H1 (cell line): ENCODE data around the gene MACROD1. TPM values are rescaled to one million over a fixed set of nuclear protein-coding genes. Genes with fewer than 3 reads are reported as not detected.
A peak's percentile ranks its signal among the peaks of the same experiment; 100 is the strongest.

Source experiments
- ASH2L ChIP-seq: fragments of 200-600, 300-600 bp; sonication (generic); IDR thresholded peaks from one replicate; pipeline ENCODE4 v1.7.1; 2017; ENCODE audit warnings: low read length
- BACH1 ChIP-seq: IDR thresholded peaks from 2 replicates; pipeline ENCODE4 v1.6.1; 2012; ENCODE audit warnings: low read length, improper control_type of control experiment
- BCL11A ChIP-seq, 2 experiments: IDR thresholded peaks; one replicate each; pipeline ENCODE4 v1.6.1; 2011; ENCODE audit warnings: low read depth in 2 of 2, low read length in 2 of 2, mild to moderate bottlenecking in 2 of 2
- CBX8 ChIP-seq: fragments of 300-800, 300-1000 bp; sonication (generic); IDR thresholded peaks from 2 replicates; pipeline ENCODE4 v1.7.1; 2016; ENCODE audit warnings: low read depth, low read length, borderline replicate concordance
- CHD1 ChIP-seq: IDR thresholded peaks from 2 replicates; pipeline ENCODE4 v1.6.1; 2012; ENCODE audit warnings: low read depth, low read length, improper control_type of control experiment
- FOSL1 ChIP-seq: IDR thresholded peaks from 2 replicates; pipeline ENCODE4 v1.6.1; 2011; ENCODE audit warnings: mild to moderate bottlenecking, low read depth, low read length, moderate library complexity; ENCODE audit not compliant: insufficient read depth
- GABPA ChIP-seq: IDR thresholded peaks from 2 replicates; pipeline ENCODE4 v1.6.1; 2011; ENCODE audit warnings: mild to moderate bottlenecking, low read length, moderate library complexity, borderline replicate concordance; ENCODE audit not compliant: insufficient read depth
- HDAC2 ChIP-seq, 2 experiments: fragments of 300-600 bp in 1 of 2; sonication (generic) in 1 of 2; IDR thresholded peaks; 2 replicates each; pipeline ENCODE4 v1.6.1; 2011 to 2012; ENCODE audit warnings: low read depth in 2 of 2, low read length in 2 of 2, mild to moderate bottlenecking in 2 of 2, moderate library complexity in 2 of 2, borderline replicate concordance in 1 of 2, inconsistent platforms in 1 of 2
- JUND ChIP-seq: IDR thresholded peaks from 2 replicates; pipeline ENCODE4 v1.6.1; 2011; ENCODE audit warnings: mild to moderate bottlenecking, improper control_type of control experiment, low read length
- NRF1 ChIP-seq: IDR thresholded peaks from 2 replicates; pipeline ENCODE4 v1.6.1; 2011; ENCODE audit warnings: mild to moderate bottlenecking, low read depth, low read length, improper control_type of control experiment
- POU5F1 ChIP-seq: IDR thresholded peaks from 2 replicates; pipeline ENCODE4 v1.6.1; 2011; ENCODE audit warnings: low read depth, mild to moderate bottlenecking, low read length, moderate library complexity
- RAD21 ChIP-seq, 2 experiments: IDR thresholded peaks in 1 of 2; conservative IDR thresholded peaks in 1 of 2; 2 replicates each; pipeline ENCODE4 v1.6.1; 2011; ENCODE audit warnings: low read depth in 2 of 2, low read length in 2 of 2, improper control_type of control experiment in 1 of 2, inconsistent platforms in 1 of 2, mild to moderate bottlenecking in 1 of 2, moderate library complexity in 1 of 2
- RFX5 ChIP-seq: IDR thresholded peaks from 2 replicates; pipeline ENCODE4 v1.6.1; 2011; ENCODE audit warnings: low read depth, low read length, improper control_type of control experiment, borderline replicate concordance
- SP1 ChIP-seq: IDR thresholded peaks from 2 replicates; pipeline ENCODE4 v1.6.1; 2011; ENCODE audit warnings: low read depth, low read length
- YY1 ChIP-seq: IDR thresholded peaks from 2 replicates; pipeline ENCODE4 v1.6.1; 2011; ENCODE audit warnings: low read depth, mild to moderate bottlenecking, low read length
- polyA plus RNA-seq, 7 experiments: library from polyadenylated mRNA; depleted of rRNA in 3 of 7; stranded (reverse) in 5 of 7; unstranded in 2 of 7; fragments of >200 nt in 5 of 7; fragments of 200-250 nt in 2 of 7; gene quantifications; 1 replicate in 5 of 7; 2 replicates in 1 of 7; 4 replicates in 1 of 7; pipeline versions ENCODE4 v1.2.1 to v1.2.3, GENCODE V29; 2011 to 2013; ENCODE audit warnings: missing spikeins in 2 of 7, mixed read lengths in 2 of 7
- total RNA-seq: library from RNA; stranded (reverse); fragmentation: NEBNext Ultra II Directional; extraction: Animal tissue kit (Norgen Biotek cat#: 25700); gene quantifications from 2 replicates; pipeline ENCODE4 v1.2.1, GENCODE V29; 2021
- TF ChIP-seq, protein P1 (sequence below), 3 experiments: IDR thresholded peaks; 1 replicate in 2 of 3; 2 replicates in 1 of 3; pipeline versions ENCODE4 v1.5.1 to v1.6.1; 2011; ENCODE audit warnings: low read length in 3 of 3, mild to moderate bottlenecking in 3 of 3, inconsistent platforms in 2 of 3, low read depth in 1 of 3, moderate library complexity in 1 of 3; ENCODE audit not compliant: insufficient read depth in 1 of 3; ENCODE audit errors: control extremely low read depth in 1 of 3
- TF ChIP-seq, protein P2 (sequence below): IDR thresholded peaks from 2 replicates; pipeline ENCODE4 v1.6.1; 2011; ENCODE audit warnings: low read depth, mild to moderate bottlenecking, low read length; ENCODE audit not compliant: insufficient read depth

MACROD1 gene
- total and polyA plus RNA-seq, 2 of the 8 experiments (the other 6 are each of a cell fraction or from before 2014, with no cell fraction given) = 19.5 to 34.1 TPM

DNA sequence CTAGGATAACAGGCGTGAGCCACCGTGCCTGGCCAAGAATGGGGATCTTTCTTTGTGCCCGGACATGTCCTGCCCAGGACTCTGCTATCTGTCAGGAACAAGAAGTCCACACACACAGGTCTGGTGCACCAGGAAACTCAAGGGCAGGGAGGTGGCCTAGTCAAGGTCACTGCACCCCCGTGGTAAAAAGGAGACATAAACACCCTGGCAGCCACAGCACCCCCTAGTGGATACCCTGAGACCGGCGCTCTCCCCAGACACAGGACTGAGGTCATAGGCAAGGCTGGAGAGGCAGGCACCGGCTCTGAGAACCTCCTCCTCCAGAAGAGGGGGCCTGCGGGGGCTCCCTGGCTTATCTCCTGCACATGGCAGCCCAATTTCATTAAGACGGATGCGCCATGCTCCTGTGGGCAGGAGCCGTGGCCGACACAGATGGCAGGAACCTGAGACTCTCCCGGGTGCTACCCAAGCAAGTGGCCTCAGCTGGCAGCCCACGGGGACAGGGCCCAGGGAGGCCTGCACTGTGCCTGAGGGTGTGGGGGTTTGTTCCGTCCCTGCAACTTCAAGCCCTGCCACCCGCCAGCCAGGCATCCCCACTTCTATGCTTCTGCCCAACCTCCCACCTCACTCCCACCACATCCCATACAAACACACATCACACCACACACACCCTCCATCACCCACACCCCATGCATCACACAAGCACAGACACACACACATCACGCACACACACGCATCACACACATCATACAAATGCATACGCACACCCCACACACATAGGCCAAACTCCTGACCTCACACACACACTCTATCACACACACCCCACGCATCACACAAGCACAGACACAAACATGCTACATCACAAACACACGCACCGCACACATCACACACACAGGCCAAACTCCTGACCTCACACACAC, 19.6 kb downstream of the MACROD1 start (continued):
- no peak for TF ChIP-seq RFX5
- no peak for TF ChIP-seq BACH1
- no peak for TF ChIP-seq FOSL1
- no peak for TF ChIP-seq CHD1
- no peak for TF ChIP-seq CBX8
- TF ChIP-seq, protein P1, sequence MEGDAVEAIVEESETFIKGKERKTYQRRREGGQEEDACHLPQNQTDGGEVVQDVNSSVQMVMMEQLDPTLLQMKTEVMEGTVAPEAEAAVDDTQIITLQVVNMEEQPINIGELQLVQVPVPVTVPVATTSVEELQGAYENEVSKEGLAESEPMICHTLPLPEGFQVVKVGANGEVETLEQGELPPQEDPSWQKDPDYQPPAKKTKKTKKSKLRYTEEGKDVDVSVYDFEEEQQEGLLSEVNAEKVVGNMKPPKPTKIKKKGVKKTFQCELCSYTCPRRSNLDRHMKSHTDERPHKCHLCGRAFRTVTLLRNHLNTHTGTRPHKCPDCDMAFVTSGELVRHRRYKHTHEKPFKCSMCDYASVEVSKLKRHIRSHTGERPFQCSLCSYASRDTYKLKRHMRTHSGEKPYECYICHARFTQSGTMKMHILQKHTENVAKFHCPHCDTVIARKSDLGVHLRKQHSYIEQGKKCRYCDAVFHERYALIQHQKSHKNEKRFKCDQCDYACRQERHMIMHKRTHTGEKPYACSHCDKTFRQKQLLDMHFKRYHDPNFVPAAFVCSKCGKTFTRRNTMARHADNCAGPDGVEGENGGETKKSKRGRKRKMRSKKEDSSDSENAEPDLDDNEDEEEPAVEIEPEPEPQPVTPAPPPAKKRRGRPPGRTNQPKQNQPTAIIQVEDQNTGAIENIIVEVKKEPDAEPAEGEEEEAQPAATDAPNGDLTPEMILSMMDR (IDR thresholded peaks at IDR 0.05; ENCODE audit: control extremely low read depth in 1 of 3, insufficient read depth in 1 of 3, low read depth in 1 of 3, low read length in 3 of 3) = peak in 2 of 3 experiments; percentile 92 to 94; a peak in 3 of 4 replicates
- no peak for TF ChIP-seq ASH2L
- TF ChIP-seq, protein P2, sequence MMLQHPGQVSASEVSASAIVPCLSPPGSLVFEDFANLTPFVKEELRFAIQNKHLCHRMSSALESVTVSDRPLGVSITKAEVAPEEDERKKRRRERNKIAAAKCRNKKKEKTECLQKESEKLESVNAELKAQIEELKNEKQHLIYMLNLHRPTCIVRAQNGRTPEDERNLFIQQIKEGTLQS = no peak
- TF ChIP-seq YY1 = 0 out of 2 replicates have a peak, but pooled peaks have one; percentile 19
- peak; percentile 66 to 71 for TF ChIP-seq RAD21 (IDR thresholded peaks at IDR 0.05 in 1 of 2, conservative IDR thresholded peaks at IDR 0.05 in 1 of 2; ENCODE audit: low read depth in 2 of 2, low read length in 2 of 2)
- no peak for TF ChIP-seq HDAC2 (IDR thresholded peaks at IDR 0.05; ENCODE audit: borderline replicate concordance in 1 of 2, low read depth in 2 of 2, low read length in 2 of 2)
- no peak for TF ChIP-seq POU5F1
- TF ChIP-seq BCL11A (IDR thresholded peaks at IDR 0.05; ENCODE audit: low read depth in 2 of 2, low read length in 2 of 2) = no peak
- TF ChIP-seq GABPA = no peak
- TF ChIP-seq NRF1 = no peak
- TF ChIP-seq JUND = peak; percentile 75
- no peak for TF ChIP-seq SP1
